Keratinocyte (primary cell): ENCODE measurements around the gene TGOLN2. TPM values are rescaled to one million over a fixed set of nuclear protein-coding genes. Genes with fewer than 3 reads are reported as not detected.

Experiments
- DNase-seq: peaks from one replicate; pipeline ENCODE4 v3.0.0-alpha.2; 2011; ENCODE audit warnings: low read depth, missing footprints, low spot score
- FAIRE-seq: peaks from 2 replicates; lab custom pipeline; 2011; peaks lifted over from hg19 to GRCh38; lab: Jason Lieb, UNC
- H2AFZ ChIP-seq: 2 replicates; pipeline ENCODE4 v1.6.0; 2012; ENCODE audit warnings: low read length, control low read depth, inconsistent platforms; ENCODE audit not compliant: control insufficient read depth
- H3K27ac ChIP-seq: 2 replicates; pipeline ENCODE4 v1.5.1; 2011; ENCODE audit warnings: low read length; ENCODE audit not compliant: control insufficient read depth, insufficient read depth
- H3K27me3 ChIP-seq: 3 replicates; pipeline ENCODE4 v1.6.0; 2011; ENCODE audit warnings: low read length; ENCODE audit not compliant: control insufficient read depth, insufficient read depth; ENCODE audit errors: extremely low read depth
- H3K36me3 ChIP-seq, 2 experiments: 2 replicates in 1 of 2; 3 replicates in 1 of 2; pipeline ENCODE4 v1.5.1; 2011; ENCODE audit warnings: low read length in 2 of 2, mild to moderate bottlenecking in 1 of 2; ENCODE audit not compliant: control insufficient read depth in 2 of 2, insufficient read depth in 2 of 2; ENCODE audit errors: extremely low read depth in 1 of 2
- H3K4me1 ChIP-seq: 3 replicates; pipeline ENCODE4 v1.5.1; 2011; ENCODE audit warnings: low read length; ENCODE audit not compliant: control insufficient read depth, insufficient read depth; ENCODE audit errors: extremely low read depth
- H3K4me2 ChIP-seq: 3 replicates; pipeline ENCODE4 v1.6.0; 2011; ENCODE audit warnings: low read depth, low read length; ENCODE audit not compliant: control insufficient read depth, insufficient read depth; ENCODE audit errors: extremely low read depth
- H3K4me3 ChIP-seq, 3 experiments: fragments of 200-600 bp in 1 of 3; sonication (generic) in 1 of 3; 2 replicates in 2 of 3; 3 replicates in 1 of 3; pipeline ENCODE4 v1.5.1; 2011 to 2016; ENCODE audit warnings: low read length in 3 of 3, mild to moderate bottlenecking in 3 of 3, control low read depth in 2 of 3, inconsistent platforms in 1 of 3, low read depth in 1 of 3, mixed read lengths in 1 of 3, mixed run types in 1 of 3, moderate library complexity in 1 of 3; ENCODE audit not compliant: control insufficient read depth in 2 of 3, insufficient read depth in 2 of 3; ENCODE audit errors: extremely low read depth in 1 of 3
- H3K79me2 ChIP-seq: 2 replicates; pipeline ENCODE4 v1.6.0; 2012; ENCODE audit warnings: low read length; ENCODE audit not compliant: control insufficient read depth, insufficient read depth
- H3K9ac ChIP-seq: 3 replicates; pipeline ENCODE4 v1.6.0; 2011; ENCODE audit warnings: low read length; ENCODE audit not compliant: control insufficient read depth, insufficient read depth; ENCODE audit errors: extremely low read depth
- H3K9me1 ChIP-seq: 3 replicates; pipeline ENCODE4 v1.6.0; 2011; ENCODE audit warnings: low read length; ENCODE audit not compliant: control insufficient read depth, insufficient read depth; ENCODE audit errors: extremely low read depth
- H3K9me3 ChIP-seq: 2 replicates; pipeline ENCODE4 v1.5.1; 2012; ENCODE audit warnings: low read depth, low read length; ENCODE audit not compliant: control insufficient read depth
- H4K20me1 ChIP-seq: 3 replicates; pipeline ENCODE4 v1.6.0; 2011; ENCODE audit warnings: low read length; ENCODE audit not compliant: control insufficient read depth, insufficient read depth; ENCODE audit errors: extremely low read depth
- CTCF ChIP-seq, 3 experiments: IDR thresholded peaks in 1 of 3; conservative IDR thresholded peaks in 1 of 3; optimal IDR thresholded peaks in 1 of 3; 2 replicates in 2 of 3; 3 replicates in 1 of 3; pipeline versions ENCODE3 to v1.5.1; 2011; ENCODE audit warnings: low read length in 3 of 3, mild to moderate bottlenecking in 3 of 3, moderate library complexity in 2 of 3, control low read depth in 1 of 3, inconsistent platforms in 1 of 3; ENCODE audit not compliant: insufficient read depth in 2 of 3; ENCODE audit errors: extremely low read depth in 1 of 3
- EZH2 ChIP-seq: IDR thresholded peaks from one replicate; pipeline ENCODE4 v1.6.1; 2012; ENCODE audit warnings: inconsistent platforms, mild to moderate bottlenecking, low read length, moderate library complexity
- dilution Hi-C: fragments of 300-500 bp; cut with MboI; formaldehyde crosslinking; loops from one replicate; pipeline ENCODE4 v1.7.0; 2020; ENCODE audit warnings: low sequenced_read_pairs; ENCODE audit not compliant: extremely low pct_ligation_motif_present
- polyA plus RNA-seq, 5 experiments: library from polyadenylated mRNA; depleted of rRNA in 3 of 5; stranded (reverse) in 3 of 5; stranded (forward) in 1 of 5; unstranded in 1 of 5; fragments of >200 nt; gene quantifications; 1 replicate in 1 of 5; 2 replicates in 3 of 5; 3 replicates in 1 of 5; pipeline versions ENCODE4 v1.2.1 to v1.2.3, GENCODE V29; 2011 to 2012; ENCODE audit warnings: missing spikeins in 2 of 5, low read depth in 1 of 5, low replicate concordance in 1 of 5

Gene TGOLN2
- polyA plus RNA-seq, 1 donor (not counting 4 experiments of a cell fraction or from before 2014, with no cell fraction given), result 43.3 TPM

GRCh38 chr2:85276571-85277118 is 51.1 kb downstream of the TGOLN2 start:
- Histone ChIP-seq H3K9me1 (peaks cover 2% of the 10 kb centered on the region), H2AFZ (no peak overlapping the region), H3K79me2 (no peaks in the 10 kb centered on the region), H3K4me3 (no peak overlapping the region), H3K9me3 (no peaks in the 10 kb centered on the region), H3K9ac (no peak overlapping the region), H3K4me2 (no peak overlapping the region), H3K36me3 (no peaks in the 10 kb centered on the region), H4K20me1 (no peaks in the 10 kb centered on the region), H3K27me3 (no peaks in the 10 kb centered on the region), H3K27ac (no peak overlapping the region), H3K4me1 (peaks cover 33% of the 10 kb centered on the region)
- FAIRE-seq (no peak), DNase-seq (no peak)
- no peak for TF ChIP-seq EZH2
- no peak for TF ChIP-seq CTCF (optimal IDR thresholded peaks at IDR 0.05 in 1 of 3, IDR thresholded peaks at IDR 0.05 in 1 of 3, conservative IDR thresholded peaks at IDR 0.05 in 1 of 3; ENCODE audit: extremely low read depth in 1 of 3, insufficient read depth in 2 of 3, low read length in 3 of 3)
- dilution Hi-C loops, result no loop called here

- TF ChIP-seq EZH2 (no peak), CTCF (optimal IDR thresholded peaks at IDR 0.05 in 1 of 3, IDR thresholded peaks at IDR 0.05 in 1 of 3, conservative IDR thresholded peaks at IDR 0.05 in 1 of 3; ENCODE audit: extremely low read depth in 1 of 3, insufficient read depth in 2 of 3, low read length in 3 of 3) (no peak)
- dilution Hi-C loops, result no loop called here
- H3K4me2 ChIP-seq, result peak overlapping the region; percentile 7
- no peaks in the 10 kb centered on the region for H4K20me1 ChIP-seq
- no peaks in the 10 kb centered on the region for H3K27me3 ChIP-seq
- no peak for DNase-seq
- no peaks in the 10 kb centered on the region for H3K79me2 ChIP-seq
- H3K36me3 ChIP-seq, result no peaks in the 10 kb centered on the region
- no peak overlapping the region for H3K4me3 ChIP-seq
- H2AFZ ChIP-seq, result no peak overlapping the region
- peaks cover 2% of the 10 kb centered on the region for H3K9me1 ChIP-seq
- FAIRE-seq, result peak; percentile 26
- no peak overlapping the region for H3K9ac ChIP-seq
- H3K4me1 ChIP-seq, result peaks cover 33% of the 10 kb centered on the region
- H3K27ac ChIP-seq, result no peak overlapping the region
- H3K9me3 ChIP-seq, result no peaks in the 10 kb centered on the region
Observed at GRCh38 chr2:85275984-85276540, 51.7 kb downstream of the TGOLN2 start.
